Measurements from ENCODE around the gene SLC6A2. TPM values are rescaled to one million over a fixed set of nuclear protein-coding genes. Genes with fewer than 3 reads are reported as not detected.

Gene SLC6A2
- total RNA-seq, 2 donors from 2014 or later, result 1.1 TPM; not detected in 1

GRCh38 chr16:55634193-55634592, 21.6 kb upstream of the SLC6A2 start:
- no peak for DNase-seq
- H3K4me1 ChIP-seq (ENCODE audit: control insufficient read depth, insufficient read depth, low read length), result no peaks in the 10 kb centered on the region
- peaks cover 26% of the 10 kb centered on the region for H3K9me3 ChIP-seq (ENCODE audit: control insufficient read depth, low read length)
- Mint-ChIP-seq H3K36me3 (ENCODE audit: low read depth) (no peaks in the 10 kb centered on the region), H3K9me3 (peaks cover 17% of the 10 kb centered on the region), H3K4me1 (no peaks in the 10 kb centered on the region), H3K4me3 (no peak overlapping the region), H3K27ac (no peak overlapping the region), H3K27me3 (ENCODE audit: insufficient read depth) (peaks cover 9% of the 10 kb centered on the region)
- H3K27me3 ChIP-seq (ENCODE audit: control insufficient read depth, insufficient read depth, low read length, poor library complexity, severe bottlenecking), result no peaks in the 10 kb centered on the region
- H3K36me3 ChIP-seq (ENCODE audit: control insufficient read depth, insufficient read depth, low read length), result no peaks in the 10 kb centered on the region
- H3K4me3 ChIP-seq (ENCODE audit: low read length), result no peak overlapping the region
- TF ChIP-seq, protein P1, sequence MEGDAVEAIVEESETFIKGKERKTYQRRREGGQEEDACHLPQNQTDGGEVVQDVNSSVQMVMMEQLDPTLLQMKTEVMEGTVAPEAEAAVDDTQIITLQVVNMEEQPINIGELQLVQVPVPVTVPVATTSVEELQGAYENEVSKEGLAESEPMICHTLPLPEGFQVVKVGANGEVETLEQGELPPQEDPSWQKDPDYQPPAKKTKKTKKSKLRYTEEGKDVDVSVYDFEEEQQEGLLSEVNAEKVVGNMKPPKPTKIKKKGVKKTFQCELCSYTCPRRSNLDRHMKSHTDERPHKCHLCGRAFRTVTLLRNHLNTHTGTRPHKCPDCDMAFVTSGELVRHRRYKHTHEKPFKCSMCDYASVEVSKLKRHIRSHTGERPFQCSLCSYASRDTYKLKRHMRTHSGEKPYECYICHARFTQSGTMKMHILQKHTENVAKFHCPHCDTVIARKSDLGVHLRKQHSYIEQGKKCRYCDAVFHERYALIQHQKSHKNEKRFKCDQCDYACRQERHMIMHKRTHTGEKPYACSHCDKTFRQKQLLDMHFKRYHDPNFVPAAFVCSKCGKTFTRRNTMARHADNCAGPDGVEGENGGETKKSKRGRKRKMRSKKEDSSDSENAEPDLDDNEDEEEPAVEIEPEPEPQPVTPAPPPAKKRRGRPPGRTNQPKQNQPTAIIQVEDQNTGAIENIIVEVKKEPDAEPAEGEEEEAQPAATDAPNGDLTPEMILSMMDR (conservative IDR thresholded peaks at IDR 0.05), result no peak
- H3K9ac ChIP-seq (ENCODE audit: extremely low read depth, low read length, poor library complexity, severe bottlenecking), result no peak overlapping the region
- no peak overlapping the region for H3K27ac ChIP-seq (ENCODE audit: low read depth, low read length)

DNA sequence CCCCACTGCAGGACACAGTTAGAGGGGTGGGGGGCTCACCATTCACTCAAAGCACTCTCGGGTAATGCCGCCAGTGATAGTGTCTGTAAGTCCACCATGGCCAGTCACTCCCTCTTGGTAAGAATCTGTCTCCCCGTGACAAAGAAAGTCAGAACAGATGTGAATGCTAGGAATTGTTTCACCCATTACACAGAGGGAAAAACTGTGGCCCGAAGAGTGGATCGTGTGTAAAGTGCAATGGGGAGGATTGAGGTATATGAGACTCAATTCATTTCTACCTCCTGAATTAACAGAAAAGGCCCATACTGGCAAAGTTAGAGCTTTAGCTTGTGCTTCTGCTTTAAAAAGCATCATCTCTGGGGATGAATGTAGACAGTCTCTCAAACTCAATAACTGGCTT, 17.5 kb upstream of the SLC6A2 start:
- Histone ChIP-seq H3K27ac (ENCODE audit: low read depth, low read length) (no peak overlapping the region), H3K9me3 (ENCODE audit: control insufficient read depth, low read length) (peaks cover 10% of the 10 kb centered on the region), H3K27me3 (ENCODE audit: control insufficient read depth, insufficient read depth, low read length, poor library complexity, severe bottlenecking) (no peaks in the 10 kb centered on the region), H3K36me3 (ENCODE audit: control insufficient read depth, insufficient read depth, low read length) (no peaks in the 10 kb centered on the region), H3K9ac (ENCODE audit: extremely low read depth, low read length, poor library complexity, severe bottlenecking) (no peak overlapping the region), H3K4me3 (ENCODE audit: low read length) (no peak overlapping the region), H3K4me1 (ENCODE audit: control insufficient read depth, insufficient read depth, low read length) (no peaks in the 10 kb centered on the region)
- Mint-ChIP-seq H3K27me3 (ENCODE audit: insufficient read depth) (peaks cover 5% of the 10 kb centered on the region), H3K4me3 (no peak overlapping the region), H3K36me3 (ENCODE audit: low read depth) (no peaks in the 10 kb centered on the region), H3K9me3 (peaks cover 4% of the 10 kb centered on the region), H3K27ac (no peak overlapping the region), H3K4me1 (no peaks in the 10 kb centered on the region)
- TF ChIP-seq, protein P1 (conservative IDR thresholded peaks at IDR 0.05), result no peak
- 85 to 95% methylated on average over 4 to 5 of the region's 5 CpGs for WGBS, 2 experiments (ENCODE audit: insufficient coverage in 1 of 2, insufficient read length in 1 of 2)
- no peak for DNase-seq

DNA sequence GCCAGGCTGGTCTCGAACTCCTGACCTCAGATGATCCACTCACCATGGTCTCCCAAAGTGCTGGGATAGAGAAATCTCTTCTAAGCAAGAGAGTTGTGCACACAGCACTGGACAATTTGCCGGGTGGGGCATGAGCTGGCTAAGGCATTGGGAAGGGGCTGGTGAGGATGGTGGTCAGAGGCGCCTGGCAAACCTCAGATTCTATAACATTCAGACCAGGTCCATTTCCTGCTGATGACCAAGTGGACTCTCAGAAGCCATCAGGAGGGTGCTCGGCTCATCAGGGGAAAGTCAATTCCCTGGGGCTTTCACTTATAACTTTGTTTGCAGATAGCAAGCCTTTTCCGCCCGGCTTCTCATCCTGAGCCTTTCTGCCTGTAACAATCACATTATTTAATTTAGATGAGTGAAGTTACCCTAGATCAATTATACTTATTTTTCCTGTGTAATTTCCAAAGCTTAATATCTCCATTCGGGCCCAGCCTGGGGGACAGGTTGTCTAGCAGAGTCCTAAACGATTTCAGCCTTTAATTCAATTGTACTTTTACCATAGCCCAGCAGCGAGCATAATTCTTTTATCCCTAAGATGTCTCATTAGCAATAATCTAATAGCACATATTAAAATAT, 15.0 kb upstream of the SLC6A2 start:
- DNase-seq, result no peak
- TF ChIP-seq, protein P1 (conservative IDR thresholded peaks at IDR 0.05), result no peak
- Histone ChIP-seq H3K9me3 (ENCODE audit: control insufficient read depth, low read length) (no peaks in the 10 kb centered on the region), H3K36me3 (ENCODE audit: control insufficient read depth, insufficient read depth, low read length) (no peaks in the 10 kb centered on the region), H3K4me1 (ENCODE audit: control insufficient read depth, insufficient read depth, low read length) (no peaks in the 10 kb centered on the region), H3K4me3 (ENCODE audit: low read length) (no peak overlapping the region), H3K27ac (ENCODE audit: low read depth, low read length) (no peak overlapping the region), H3K27me3 (ENCODE audit: control insufficient read depth, insufficient read depth, low read length, poor library complexity, severe bottlenecking) (no peaks in the 10 kb centered on the region), H3K9ac (ENCODE audit: extremely low read depth, low read length, poor library complexity, severe bottlenecking) (no peak overlapping the region)
- Mint-ChIP-seq H3K4me3 (no peak overlapping the region), H3K4me1 (no peaks in the 10 kb centered on the region), H3K36me3 (ENCODE audit: low read depth) (no peaks in the 10 kb centered on the region), H3K27ac (no peak overlapping the region), H3K27me3 (ENCODE audit: insufficient read depth) (peaks cover 7% of the 10 kb centered on the region), H3K9me3 (no peaks in the 10 kb centered on the region)
- WGBS, 2 experiments (ENCODE audit: insufficient coverage in 1 of 2, insufficient read length in 1 of 2), result 93 to 94% methylated on average over 3 to 9 of the region's 9 CpGs
